AG04449 (cell line): ENCODE measurements around the gene ZNF215.
"Not testable (repeated sequence)": the region's sequence is repeated elsewhere in the genome, so short reads cannot be mapped to it uniquely, and the experiment has no call there.

ENCODE experiments used
- CTCF ChIA-PET: fragments of 350-600 bp; formaldehyde crosslinking; extraction: SDS; loops from one replicate; lab custom pipeline; 2021; ENCODE audit warnings: antibody characterized with exemption; lab: Yijun Ruan, JAX
- POLR2A ChIA-PET: fragments of 400-600, 350-600 bp; formaldehyde crosslinking; extraction: SDS; loops from one replicate; lab custom pipeline; 2020; ENCODE audit warnings: antibody characterized with exemption, inconsistent platforms; lab: Yijun Ruan, JAX
- DNase-seq: peaks from one replicate; pipeline ENCODE4 v3.0.0-alpha.2; 2010; ENCODE audit warnings: low read depth, low spot score
- H3K4me3 ChIP-seq: 2 replicates; pipeline ENCODE4 v1.5.1; 2011; ENCODE audit warnings: low read depth, mild to moderate bottlenecking, control low read depth, low read length
- TF ChIP-seq, protein P1 (sequence below): IDR thresholded peaks from one replicate; pipeline ENCODE4 v1.5.1; 2011; ENCODE audit warnings: mild to moderate bottlenecking, moderate library complexity, low read length, control low read depth, inconsistent platforms; ENCODE audit not compliant: insufficient read depth; ENCODE audit errors: missing control alignments

The ZNF215 gene

GRCh38 chr11:6892400-6892799, 33.8 kb upstream of the ZNF215 start, which contains the start of gene OR2D2:
Gene OR2D2 (minus strand): TSS chr11:6892500. CDS start chr11:6892500, 0 bp downstream.
- TF ChIP-seq, protein P1, sequence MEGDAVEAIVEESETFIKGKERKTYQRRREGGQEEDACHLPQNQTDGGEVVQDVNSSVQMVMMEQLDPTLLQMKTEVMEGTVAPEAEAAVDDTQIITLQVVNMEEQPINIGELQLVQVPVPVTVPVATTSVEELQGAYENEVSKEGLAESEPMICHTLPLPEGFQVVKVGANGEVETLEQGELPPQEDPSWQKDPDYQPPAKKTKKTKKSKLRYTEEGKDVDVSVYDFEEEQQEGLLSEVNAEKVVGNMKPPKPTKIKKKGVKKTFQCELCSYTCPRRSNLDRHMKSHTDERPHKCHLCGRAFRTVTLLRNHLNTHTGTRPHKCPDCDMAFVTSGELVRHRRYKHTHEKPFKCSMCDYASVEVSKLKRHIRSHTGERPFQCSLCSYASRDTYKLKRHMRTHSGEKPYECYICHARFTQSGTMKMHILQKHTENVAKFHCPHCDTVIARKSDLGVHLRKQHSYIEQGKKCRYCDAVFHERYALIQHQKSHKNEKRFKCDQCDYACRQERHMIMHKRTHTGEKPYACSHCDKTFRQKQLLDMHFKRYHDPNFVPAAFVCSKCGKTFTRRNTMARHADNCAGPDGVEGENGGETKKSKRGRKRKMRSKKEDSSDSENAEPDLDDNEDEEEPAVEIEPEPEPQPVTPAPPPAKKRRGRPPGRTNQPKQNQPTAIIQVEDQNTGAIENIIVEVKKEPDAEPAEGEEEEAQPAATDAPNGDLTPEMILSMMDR = no peak
- no peak within 1 kb of the TSS for H3K4me3 ChIP-seq
- ChIA-PET POLR2A (no interaction called here), CTCF (no interaction called here)
- no peak for DNase-seq

- ChIA-PET POLR2A (no interaction called here), CTCF (no interaction called here)
- no peak for DNase-seq
- H3K4me3 ChIP-seq = no peak overlapping the region
- TF ChIP-seq, protein P1 = no peak
Measured at GRCh38 chr11:6894097-6894496, 32.1 kb upstream of the ZNF215 start.

- no peak for DNase-seq
- TF ChIP-seq, protein P1 = no peak
- POLR2A ChIA-PET = no interaction called here
- H3K4me3 ChIP-seq = no peak overlapping the region
- CTCF ChIA-PET = no interaction called here
Measured at GRCh38 chr11:6895010-6895409, 31.2 kb upstream of the ZNF215 start.

DNA sequence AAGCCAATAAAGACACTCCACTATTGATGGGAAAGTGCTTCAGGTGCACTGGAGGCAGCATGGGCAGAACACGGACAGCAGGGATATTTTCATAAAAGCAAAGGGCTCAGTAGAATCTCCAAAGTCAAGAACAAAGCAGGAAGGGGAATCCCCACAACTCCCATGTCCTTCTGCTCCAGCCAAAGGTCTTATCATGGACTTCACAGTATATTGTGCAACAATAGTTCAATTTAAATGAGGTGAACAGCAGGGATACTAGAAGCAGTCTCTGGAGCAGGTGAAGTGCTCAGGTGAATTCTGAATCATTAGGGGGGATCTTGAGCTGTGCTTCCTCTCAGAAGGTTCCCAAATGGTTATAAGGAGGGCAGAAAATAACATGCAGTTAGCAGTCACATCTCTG, 27.3 kb upstream of the ZNF215 start:
- no peak for DNase-seq
- CTCF ChIA-PET = no interaction called here
- H3K4me3 ChIP-seq = no peak overlapping the region
- POLR2A ChIA-PET = no interaction called here
- TF ChIP-seq, protein P1 = no peak

- ChIA-PET CTCF (no interaction called here), POLR2A (no interaction called here)
- TF ChIP-seq, protein P1 = no peak
- DNase-seq = no peak
- no peak overlapping the region for H3K4me3 ChIP-seq
Measured at GRCh38 chr11:6900327-6900999, 25.8 kb upstream of the ZNF215 start.

DNA sequence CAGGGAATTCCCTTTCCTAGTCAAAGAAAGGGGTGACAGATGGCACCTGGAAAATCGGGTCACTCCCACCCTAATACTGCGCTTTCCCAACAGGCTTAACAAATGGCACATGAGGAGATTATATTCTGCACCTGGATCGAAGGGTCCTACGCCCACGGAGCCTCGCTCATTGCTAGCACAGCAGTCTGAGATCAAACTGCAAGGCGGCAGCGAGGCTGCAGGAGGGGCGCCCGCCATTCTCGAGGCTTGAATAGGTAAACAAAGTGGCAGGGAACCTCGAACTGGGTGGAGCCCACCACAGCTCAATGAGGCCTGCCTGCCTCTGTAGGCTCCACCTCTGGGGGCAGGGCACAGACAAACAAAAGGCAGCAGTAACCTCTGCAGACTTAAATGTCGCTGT, 21.4 kb upstream of the ZNF215 start:
- POLR2A ChIA-PET, DNase-seq, CTCF ChIA-PET, H3K4me3 ChIP-seq: not testable (repeated sequence)

GRCh38 chr11:6911378-6911777, 14.8 kb upstream of the ZNF215 start:
- ChIA-PET POLR2A (no interaction called here), CTCF (no interaction called here)
- no peak overlapping the region for H3K4me3 ChIP-seq
- no peak for DNase-seq
- TF ChIP-seq, protein P1 = no peak
